Umbilical cord (tissue), 2 donors: Measurements from ENCODE around the gene COPS2. TPM values are rescaled to one million over a fixed set of nuclear protein-coding genes. Genes with fewer than 3 reads are reported as not detected.

ENCODE experiments used
- DNase-seq: peaks from one replicate; pipeline ENCODE4 v3.0.0-alpha.2; 2015; ENCODE audit warnings: low spot score
- total RNA-seq: library from RNA; depleted of rRNA; stranded (reverse); fragments of >200 nt; gene quantifications from one replicate; pipeline ENCODE4 v1.2.3, GENCODE V29; 2014; ENCODE audit warnings: low replicate concordance; ENCODE audit not compliant: insufficient read depth

COPS2 gene
- total RNA-seq, 1 donor from 2014 or later, result 156 TPM

- peak; percentile 27 for DNase-seq
Measured at GRCh38 chr15:49155834-49156627, 632 bp upstream of the COPS2 start.

GRCh38 chr15:49154799-49155109 is 645 bp downstream of the COPS2 start:
- DNase-seq, result no peak

- DNase-seq, result no peak
Measured at GRCh38 chr15:49154359-49154758, 1.0 kb downstream of the COPS2 start.

GRCh38 chr15:49152552-49153312 is 2.7 kb downstream of the COPS2 start:
- no peak for DNase-seq

- DNase-seq, result no peak
Measured at GRCh38 chr15:49151831-49152230, 3.6 kb downstream of the COPS2 start.

GRCh38 chr15:49148727-49149126 is 6.7 kb downstream of the COPS2 start:
- no peak for DNase-seq

GRCh38 chr15:49148298-49148697 is 7.1 kb downstream of the COPS2 start:
- no peak for DNase-seq

- DNase-seq, result peak; percentile 52
Measured at GRCh38 chr15:49145651-49146609, 9.5 kb downstream of the COPS2 start.

GRCh38 chr15:49137861-49138260 is 17.5 kb downstream of the COPS2 start:
- no peak for DNase-seq

- no peak for DNase-seq
Measured at GRCh38 chr15:49135911-49136310, 19.5 kb downstream of the COPS2 start.

- DNase-seq, result no peak
Measured at GRCh38 chr15:49135342-49135857, 20.0 kb downstream of the COPS2 start.

GRCh38 chr15:49134683-49135341 is 20.6 kb downstream of the COPS2 start:
- DNase-seq, result no peak

- DNase-seq, result no peak
Measured at GRCh38 chr15:49131403-49131802, 24.0 kb downstream of the COPS2 start.

- no peak for DNase-seq
Measured at GRCh38 chr15:49124371-49124770, 31.0 kb downstream of the COPS2 start.

GRCh38 chr15:49122541-49123062 is 32.8 kb downstream of the COPS2 start:
- DNase-seq, result no peak

- no peak for DNase-seq
Measured at GRCh38 chr15:49121901-49122300, 33.5 kb downstream of the COPS2 start.

GRCh38 chr15:49120832-49121231 is 34.6 kb downstream of the COPS2 start:
- no peak for DNase-seq

- DNase-seq, result no peak
Measured at GRCh38 chr15:49116108-49116857, 39.1 kb downstream of the COPS2 start.

GRCh38 chr15:49115062-49115461 is 40.3 kb downstream of the COPS2 start:
- DNase-seq, result no peak
